Kidney epithelial cell (primary cell): ENCODE data around the gene ZDHHC14. TPM values are rescaled to one million over a fixed set of nuclear protein-coding genes. Genes with fewer than 3 reads are reported as not detected.
A peak's percentile ranks its signal among the peaks of the same experiment; 100 is the strongest.

ENCODE experiments used
- DNase-seq: peaks from one replicate; pipeline ENCODE4 v3.0.0-alpha.2; 2010; ENCODE audit warnings: low read depth
- H3K27me3 ChIP-seq: 2 replicates; pipeline ENCODE4 v1.6.0; 2011; ENCODE audit warnings: low read length; ENCODE audit not compliant: control insufficient read depth, insufficient read depth
- H3K36me3 ChIP-seq: 2 replicates; pipeline ENCODE4 v1.5.1; 2011; ENCODE audit warnings: low read length; ENCODE audit not compliant: control insufficient read depth, insufficient read depth
- H3K4me3 ChIP-seq: 2 replicates; pipeline ENCODE4 v1.5.1; 2011; ENCODE audit warnings: low read depth, mild to moderate bottlenecking, control low read depth, low read length
- total RNA-seq: library from RNA; depleted of rRNA; stranded (reverse); fragments of >200 nt; gene quantifications from 2 replicates; pipeline ENCODE4 v1.2.3, GENCODE V29; 2015
- TF ChIP-seq, protein P1 (sequence below): IDR thresholded peaks from 2 replicates; pipeline ENCODE4 v1.5.1; 2011; ENCODE audit warnings: mild to moderate bottlenecking, moderate library complexity, low read length, control low read depth, inconsistent platforms; ENCODE audit not compliant: insufficient read depth, poor library complexity, severe bottlenecking

ZDHHC14 gene
- total RNA-seq, 1 donor from 2014 or later: 9.7 TPM

DNA sequence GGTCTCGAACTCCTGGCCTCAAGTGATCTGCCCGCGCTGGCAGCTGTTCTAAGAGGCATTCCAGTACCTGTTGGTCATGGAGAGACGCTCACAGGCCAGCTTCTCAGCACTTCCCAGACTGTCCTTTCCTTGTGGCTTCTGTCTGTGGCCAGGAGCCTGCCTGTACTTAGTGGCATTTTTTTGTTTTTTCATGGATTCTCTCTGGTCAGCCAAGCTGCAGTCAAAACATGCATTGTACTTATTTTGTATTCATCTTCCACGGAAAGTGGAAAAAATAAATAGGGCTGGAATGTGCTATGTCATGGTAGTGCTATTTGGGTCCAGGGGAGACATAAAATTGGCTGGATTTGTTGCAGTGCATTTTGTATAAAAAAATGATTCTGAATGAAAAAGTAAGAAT, 29.1 kb downstream of the ZDHHC14 start:
- H3K36me3 ChIP-seq: no peaks in the 10 kb centered on the region
- H3K4me3 ChIP-seq: no peak overlapping the region
- TF ChIP-seq, protein P1, sequence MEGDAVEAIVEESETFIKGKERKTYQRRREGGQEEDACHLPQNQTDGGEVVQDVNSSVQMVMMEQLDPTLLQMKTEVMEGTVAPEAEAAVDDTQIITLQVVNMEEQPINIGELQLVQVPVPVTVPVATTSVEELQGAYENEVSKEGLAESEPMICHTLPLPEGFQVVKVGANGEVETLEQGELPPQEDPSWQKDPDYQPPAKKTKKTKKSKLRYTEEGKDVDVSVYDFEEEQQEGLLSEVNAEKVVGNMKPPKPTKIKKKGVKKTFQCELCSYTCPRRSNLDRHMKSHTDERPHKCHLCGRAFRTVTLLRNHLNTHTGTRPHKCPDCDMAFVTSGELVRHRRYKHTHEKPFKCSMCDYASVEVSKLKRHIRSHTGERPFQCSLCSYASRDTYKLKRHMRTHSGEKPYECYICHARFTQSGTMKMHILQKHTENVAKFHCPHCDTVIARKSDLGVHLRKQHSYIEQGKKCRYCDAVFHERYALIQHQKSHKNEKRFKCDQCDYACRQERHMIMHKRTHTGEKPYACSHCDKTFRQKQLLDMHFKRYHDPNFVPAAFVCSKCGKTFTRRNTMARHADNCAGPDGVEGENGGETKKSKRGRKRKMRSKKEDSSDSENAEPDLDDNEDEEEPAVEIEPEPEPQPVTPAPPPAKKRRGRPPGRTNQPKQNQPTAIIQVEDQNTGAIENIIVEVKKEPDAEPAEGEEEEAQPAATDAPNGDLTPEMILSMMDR: no peak
- DNase-seq: no peak
- no peaks in the 10 kb centered on the region for H3K27me3 ChIP-seq

DNA sequence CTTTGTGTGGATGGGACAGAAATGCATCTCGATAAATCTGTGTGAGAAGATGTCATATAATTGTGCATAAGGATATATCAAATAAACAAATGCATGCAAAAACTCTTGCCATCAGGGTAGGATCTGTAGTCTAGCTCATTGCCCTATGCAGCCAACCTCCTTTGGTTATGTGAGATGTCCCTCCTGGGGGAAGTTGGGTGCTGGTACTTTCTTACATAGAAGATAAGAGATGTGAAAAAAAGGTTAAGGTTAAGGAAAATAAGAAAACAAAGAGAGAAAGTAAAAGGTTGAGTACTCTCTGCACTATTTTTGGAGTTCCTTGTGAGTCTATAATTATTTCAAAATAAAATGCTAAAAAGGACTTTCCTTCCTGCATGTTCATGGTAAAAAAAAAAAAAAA, 30.4 kb downstream of the ZDHHC14 start:
- no peak overlapping the region for H3K4me3 ChIP-seq
- no peak for DNase-seq
- no peaks in the 10 kb centered on the region for H3K36me3 ChIP-seq
- H3K27me3 ChIP-seq: no peaks in the 10 kb centered on the region
- TF ChIP-seq, protein P1: no peak

DNA sequence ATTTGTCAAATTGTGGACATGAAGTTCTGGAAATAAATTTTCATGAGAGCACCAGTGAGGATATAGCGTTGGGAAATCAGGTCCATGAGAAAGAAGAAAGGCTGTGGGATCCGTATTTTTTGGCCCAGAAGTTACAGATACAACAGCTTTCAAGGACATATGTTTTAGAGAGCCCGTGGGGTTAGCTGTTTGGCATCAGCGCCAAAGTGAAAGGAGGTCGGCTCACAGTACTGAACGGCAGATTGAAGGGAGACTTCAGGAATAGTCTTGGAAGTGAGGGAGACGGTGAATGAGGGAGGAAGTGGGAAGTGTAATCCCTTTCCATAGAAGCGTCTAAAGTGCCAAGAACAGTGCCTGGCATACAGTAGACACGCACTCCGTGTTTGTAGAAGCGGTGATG, 31.8 kb downstream of the ZDHHC14 start:
- Histone ChIP-seq H3K4me3 (no peak overlapping the region), H3K27me3 (no peaks in the 10 kb centered on the region)
- TF ChIP-seq, protein P1: no peak

DNA sequence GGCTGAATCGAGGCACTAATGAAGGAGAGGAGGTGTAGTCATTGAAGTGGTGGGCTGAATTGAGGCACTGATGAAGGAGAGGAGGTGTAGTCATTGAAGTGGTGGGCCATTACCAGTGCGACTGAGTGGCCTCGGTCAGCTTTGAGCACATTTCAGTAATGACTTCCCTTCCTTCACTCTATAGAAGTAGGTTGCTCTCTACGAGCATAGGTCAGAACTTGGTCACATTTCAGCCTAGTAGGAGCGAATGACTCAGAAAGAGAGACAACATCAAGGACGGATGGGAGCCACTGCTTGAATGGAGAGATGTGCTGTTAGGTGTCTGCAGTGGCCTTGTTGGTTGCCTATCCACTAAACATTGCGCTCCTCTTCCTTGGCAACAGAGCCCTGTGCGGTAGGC, 39.5 kb downstream of the ZDHHC14 start:
- no peaks in the 10 kb centered on the region for H3K36me3 ChIP-seq
- H3K4me3 ChIP-seq: no peak overlapping the region
- TF ChIP-seq, protein P1: no peak

More for the DNA sequence above, 31.8 kb downstream of the ZDHHC14 start:
- DNase-seq: no peak
- H3K36me3 ChIP-seq: no peaks in the 10 kb centered on the region

DNA sequence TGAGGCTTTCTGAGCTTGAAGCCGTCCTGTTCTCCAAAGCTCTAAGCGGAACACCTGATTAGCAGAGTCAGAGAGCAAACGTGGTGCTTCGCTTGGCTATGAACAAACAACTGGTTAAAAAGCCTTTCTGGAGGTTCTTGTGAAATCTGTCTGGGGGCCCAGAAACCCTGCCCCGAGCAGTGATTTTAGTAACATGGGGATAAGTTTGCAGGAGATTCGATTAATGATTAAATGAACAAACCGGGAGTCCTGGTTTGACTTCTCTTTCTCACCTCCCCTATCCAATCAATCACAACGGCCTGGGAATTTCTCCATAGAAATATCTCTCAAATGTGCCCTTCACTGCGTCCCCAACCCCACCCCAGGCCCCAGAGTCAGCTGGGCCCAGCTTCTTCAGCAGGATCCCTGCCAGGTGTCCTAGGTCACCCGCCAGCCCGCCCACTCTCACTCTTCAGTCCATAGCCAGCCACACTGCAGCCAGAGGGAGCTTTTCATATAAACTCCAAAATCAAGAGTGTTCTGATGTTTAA, 43.6 kb downstream of the ZDHHC14 start:
- TF ChIP-seq, protein P1: peak; percentile 18
- H3K27me3 ChIP-seq: no peaks in the 10 kb centered on the region
- H3K4me3 ChIP-seq: no peak overlapping the region
- DNase-seq: no peak
- no peaks in the 10 kb centered on the region for H3K36me3 ChIP-seq

More for the DNA sequence above, 39.5 kb downstream of the ZDHHC14 start:
- no peaks in the 10 kb centered on the region for H3K27me3 ChIP-seq
- no peak for DNase-seq

DNA sequence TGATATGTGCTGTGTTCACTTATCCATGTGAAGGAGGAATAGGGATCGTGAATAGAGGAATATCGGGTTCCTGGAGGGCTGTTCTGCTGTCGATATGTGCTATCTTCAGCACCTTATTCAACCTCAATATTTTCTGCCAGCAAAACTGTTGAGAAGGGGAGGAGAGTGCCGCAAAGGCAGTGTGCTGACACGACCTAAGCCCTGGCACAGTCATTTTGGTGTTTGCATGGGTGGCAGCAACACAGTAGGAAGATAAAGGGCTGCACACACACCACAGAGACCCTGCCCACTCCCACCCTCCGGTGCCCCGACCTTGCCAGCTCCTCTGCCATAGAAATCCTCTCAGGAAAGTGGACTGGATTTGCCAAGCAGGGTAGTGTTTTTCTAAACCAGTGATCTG, 47.0 kb downstream of the ZDHHC14 start:
- TF ChIP-seq, protein P1: no peak
- no peak for DNase-seq

More for the DNA sequence above, 47.0 kb downstream of the ZDHHC14 start:
- Histone ChIP-seq H3K36me3 (no peaks in the 10 kb centered on the region), H3K4me3 (no peak overlapping the region), H3K27me3 (no peaks in the 10 kb centered on the region)
